Renal cortical epithelial cell (primary cell): Measurements from ENCODE around the gene SMARCA2. TPM values are rescaled to one million over a fixed set of nuclear protein-coding genes. Genes with fewer than 3 reads are reported as not detected.

Experiments used
- DNase-seq: peaks from one replicate; pipeline ENCODE4 v3.0.0-alpha.2; 2011; ENCODE audit warnings: low read depth
- total RNA-seq: library from RNA; depleted of rRNA; stranded (reverse); fragments of >200 nt; gene quantifications from 2 replicates; pipeline ENCODE4 v1.2.3, GENCODE V29; 2014

The SMARCA2 gene
- total RNA-seq, 1 donor from 2014 or later, result 186 TPM

DNA sequence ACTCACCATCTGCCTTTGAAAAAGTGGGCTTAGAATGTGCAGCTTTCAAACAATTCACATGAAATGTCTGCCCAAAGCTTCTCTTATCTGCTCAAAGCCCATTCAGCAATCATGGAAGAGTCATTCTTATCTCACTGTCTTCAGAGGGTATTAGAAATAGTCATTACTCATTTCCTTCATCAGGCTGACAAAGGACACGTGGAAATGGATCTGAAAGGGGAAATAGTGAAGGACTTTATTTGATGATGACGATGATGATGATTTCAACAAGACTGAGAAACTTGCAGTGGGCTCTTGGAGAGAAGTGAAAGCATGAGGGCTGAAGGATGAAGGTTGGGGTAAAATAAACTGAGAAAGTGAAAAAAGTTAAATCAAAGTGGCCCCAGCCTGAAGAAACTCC is 194.3 kb downstream of the SMARCA2 start:
- DNase-seq, result no peak

DNA sequence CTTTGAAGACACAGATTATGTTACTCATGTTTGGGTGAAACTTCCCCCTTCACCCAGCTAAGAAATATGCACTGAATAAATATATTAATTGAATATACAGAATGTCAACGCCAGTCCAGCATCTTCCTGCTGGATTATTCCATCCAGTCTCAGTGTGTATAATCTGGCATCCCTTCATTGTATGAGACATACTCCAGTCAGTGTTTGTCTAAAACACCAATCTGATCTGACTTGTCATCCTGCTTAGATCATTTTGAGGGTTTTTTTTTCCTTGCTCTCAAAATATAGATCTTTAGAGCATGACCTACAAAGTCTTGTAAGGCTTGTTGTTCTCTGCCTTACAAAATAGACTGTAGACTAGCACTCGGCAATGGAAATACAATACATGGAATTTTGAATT is 195.1 kb downstream of the SMARCA2 start:
- no peak for DNase-seq

DNA sequence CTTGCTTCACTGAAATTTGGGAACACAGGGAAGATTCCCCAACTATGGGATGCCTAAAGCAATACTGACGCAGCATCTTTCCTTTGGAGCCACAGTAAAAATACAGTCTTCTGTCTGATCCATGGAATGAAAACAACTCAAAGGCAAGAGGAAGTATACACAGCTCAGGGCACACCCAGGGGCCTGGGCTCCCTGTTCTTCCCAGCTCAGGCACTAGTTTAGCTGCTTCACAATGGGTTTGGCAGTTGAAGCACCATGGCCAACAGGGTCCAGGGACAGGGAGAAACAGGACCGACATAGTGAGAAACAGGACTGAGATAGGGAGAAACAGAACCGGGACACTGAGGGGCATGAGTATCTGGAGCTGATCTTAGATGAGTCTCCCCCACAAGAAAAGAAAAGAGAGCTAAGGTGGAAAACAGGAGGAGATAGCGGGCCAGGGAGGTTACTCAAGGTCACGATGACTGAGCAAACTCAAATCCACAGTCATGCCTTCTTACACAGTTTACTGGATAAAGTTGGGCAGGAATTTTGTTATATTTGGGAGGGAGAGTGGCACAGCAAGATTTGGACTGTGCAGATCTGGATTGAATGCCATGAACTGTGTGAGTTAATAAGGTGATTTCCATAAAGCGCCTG is 198.8 kb downstream of the SMARCA2 start:
- no peak for DNase-seq

DNA sequence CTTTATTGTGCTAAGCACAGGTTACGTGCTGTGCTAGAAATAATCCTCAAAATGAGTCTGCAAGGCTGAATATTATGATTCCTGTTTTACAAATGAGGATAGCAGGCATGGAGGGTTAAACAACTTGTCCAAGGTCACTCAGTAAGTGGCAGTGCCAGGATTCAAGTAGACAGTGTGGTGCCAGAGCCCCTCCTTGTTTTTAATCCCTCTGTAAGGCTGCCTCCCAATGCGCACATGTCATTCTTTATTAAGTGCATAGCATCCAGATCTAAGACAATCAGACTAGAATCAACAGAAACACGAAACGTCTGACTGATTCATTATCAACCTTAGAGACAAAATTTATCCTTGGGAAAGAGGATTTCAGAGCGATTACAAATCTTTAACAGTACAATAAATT is 199.6 kb downstream of the SMARCA2 start:
- no peak for DNase-seq

DNA sequence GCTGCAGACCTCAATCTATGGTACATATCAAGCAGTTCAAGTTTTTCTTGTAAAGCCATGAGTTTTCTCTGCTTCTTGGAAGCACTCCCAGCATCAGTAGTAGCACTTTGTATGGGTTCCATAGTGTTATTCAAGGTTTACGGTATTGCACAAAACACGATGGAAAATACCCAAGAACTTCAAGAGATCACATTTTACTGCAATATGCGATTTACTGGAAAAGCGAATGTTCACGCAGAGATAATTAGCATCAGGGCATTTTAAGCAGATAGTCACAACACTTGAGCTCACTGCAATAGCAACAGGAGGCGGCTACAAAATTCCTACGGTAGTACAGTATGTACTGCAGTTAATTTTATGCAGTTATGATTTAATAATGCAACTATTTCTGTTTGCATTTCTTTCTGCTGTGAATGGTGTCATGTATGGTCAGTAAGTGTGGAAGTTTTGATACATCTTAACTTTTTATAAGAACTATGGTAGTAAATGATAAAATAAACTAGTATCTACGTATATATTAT is 200.8 kb downstream of the SMARCA2 start:
- DNase-seq, result no peak

DNA sequence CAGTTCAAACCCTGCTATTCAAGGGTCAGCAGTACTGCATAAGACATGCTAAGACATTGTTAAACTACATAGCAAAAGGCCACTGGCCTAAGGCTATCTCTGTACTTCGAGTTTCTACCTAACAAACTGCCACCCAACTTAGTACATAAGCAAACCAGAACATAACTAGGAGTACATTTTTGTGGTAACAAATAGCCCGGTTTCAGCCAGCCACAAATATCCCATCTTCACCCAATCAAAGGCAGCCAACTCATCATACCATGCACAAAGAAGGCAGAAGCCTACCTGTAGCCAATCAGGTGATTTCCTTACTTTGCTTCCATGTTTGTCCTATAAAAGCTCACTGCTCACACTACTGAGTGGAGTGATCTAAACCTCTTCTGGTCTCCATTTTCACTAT is 201.4 kb downstream of the SMARCA2 start:
- DNase-seq, result peak; percentile 70

DNA sequence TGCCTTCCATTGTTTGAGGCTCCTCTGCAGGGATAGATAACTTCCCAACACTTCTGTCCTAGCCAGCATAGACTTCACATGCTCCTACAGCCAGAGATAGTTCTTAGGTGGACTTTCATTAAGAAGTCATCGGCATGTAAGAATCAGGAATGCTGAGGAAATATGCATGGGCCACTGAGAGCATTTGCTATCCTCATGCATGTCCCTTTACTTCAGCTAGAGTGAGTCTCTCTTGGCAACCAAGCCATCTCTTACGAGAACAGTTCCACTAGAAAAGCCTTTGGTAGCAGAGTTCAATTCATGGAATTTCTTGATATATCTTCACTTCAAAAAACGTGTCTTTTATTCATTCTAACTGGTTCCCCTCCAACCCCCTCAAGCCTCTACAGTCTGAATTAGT is 202.4 kb downstream of the SMARCA2 start:
- DNase-seq, result no peak

DNA sequence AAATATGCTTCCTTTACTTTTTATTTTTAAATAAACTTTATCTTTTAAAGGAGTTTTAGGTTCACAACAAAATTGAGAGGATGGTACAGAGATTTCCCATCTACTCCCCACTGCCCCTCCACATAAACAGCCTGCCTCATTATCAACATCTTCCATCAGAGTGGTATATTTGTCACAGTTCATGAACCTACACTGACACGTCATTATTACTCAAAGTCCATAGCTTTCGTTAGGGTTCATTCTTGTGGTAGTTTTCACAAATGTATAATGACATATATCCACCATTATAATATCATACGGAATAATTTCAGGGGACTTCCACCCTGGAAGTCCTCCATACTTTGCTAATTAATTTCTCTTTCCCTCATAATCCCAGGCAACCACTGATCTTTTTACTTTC is 204.9 kb downstream of the SMARCA2 start:
- no peak for DNase-seq

DNA sequence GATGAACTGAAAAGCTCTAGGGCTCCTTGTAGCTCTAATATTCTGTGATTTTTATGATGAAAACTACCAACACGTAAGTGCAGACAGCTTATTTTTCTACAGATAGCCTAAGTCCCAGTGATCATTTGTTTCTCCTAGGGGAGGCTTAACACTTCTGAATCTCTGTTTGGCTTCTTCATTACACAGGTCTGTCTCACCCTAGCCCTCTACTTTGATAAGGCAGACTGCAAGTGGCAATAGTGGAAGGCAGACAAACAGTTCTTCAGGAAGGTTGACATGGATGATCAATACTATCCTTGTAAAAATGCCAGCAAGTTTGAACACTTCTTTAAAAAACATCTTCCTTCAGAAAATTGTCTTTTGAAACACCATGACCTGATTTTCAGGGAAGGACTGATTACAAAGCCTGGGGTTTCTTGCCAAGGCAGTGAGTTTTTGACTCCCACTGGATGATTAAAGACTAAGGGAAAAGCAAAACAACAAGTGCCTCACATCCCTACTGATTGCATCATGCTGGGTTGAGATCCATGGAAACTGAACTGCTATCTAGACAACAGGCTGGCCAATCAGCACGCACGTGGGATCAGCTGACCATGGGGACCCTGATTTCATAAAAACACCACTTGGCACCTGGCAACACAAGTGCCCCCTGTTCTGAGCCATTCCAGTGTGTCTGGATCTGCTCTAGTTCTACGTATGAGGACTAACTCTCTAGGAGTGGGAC is 212.2 kb downstream of the SMARCA2 start:
- DNase-seq, result peak; percentile 60

DNA sequence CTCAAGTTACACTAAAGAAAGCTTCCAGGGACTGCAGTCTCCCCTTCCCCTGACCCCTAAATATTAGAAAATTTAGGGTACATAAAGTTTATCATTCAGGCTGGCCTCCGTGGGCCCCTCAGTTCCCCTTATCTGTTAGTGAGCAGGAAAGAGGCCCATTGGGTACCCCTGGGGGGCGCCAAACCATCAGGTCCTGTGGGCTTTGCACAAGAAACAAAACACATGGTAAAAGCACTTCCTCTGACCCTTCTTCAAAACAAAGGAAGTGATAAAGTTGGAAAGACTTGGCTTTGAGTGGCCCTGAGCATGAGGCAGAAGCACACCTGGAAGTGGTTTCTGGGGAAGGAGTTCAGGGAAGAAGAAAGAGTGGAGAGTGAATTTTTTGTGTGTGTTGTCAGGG is 213.0 kb downstream of the SMARCA2 start:
- DNase-seq, result no peak

DNA sequence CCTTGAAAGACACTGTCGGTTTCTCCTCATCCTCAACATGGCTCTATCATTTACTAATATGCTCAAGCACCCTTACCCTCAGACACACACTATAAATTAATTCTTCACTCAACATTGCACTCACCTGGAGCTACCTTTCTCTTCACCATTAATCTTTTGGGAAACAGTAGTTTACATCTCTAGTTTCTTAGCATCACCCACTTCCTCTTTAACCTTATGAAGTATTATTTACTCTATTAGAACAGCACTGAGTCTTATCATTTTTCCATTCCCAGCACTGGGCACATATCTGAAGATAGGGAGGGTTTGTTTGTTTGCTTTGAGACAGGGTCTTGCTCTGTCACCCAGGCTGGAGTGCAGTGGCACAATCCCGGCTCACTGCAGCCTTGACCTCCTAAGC is 213.5 kb downstream of the SMARCA2 start:
- DNase-seq, result no peak

DNA sequence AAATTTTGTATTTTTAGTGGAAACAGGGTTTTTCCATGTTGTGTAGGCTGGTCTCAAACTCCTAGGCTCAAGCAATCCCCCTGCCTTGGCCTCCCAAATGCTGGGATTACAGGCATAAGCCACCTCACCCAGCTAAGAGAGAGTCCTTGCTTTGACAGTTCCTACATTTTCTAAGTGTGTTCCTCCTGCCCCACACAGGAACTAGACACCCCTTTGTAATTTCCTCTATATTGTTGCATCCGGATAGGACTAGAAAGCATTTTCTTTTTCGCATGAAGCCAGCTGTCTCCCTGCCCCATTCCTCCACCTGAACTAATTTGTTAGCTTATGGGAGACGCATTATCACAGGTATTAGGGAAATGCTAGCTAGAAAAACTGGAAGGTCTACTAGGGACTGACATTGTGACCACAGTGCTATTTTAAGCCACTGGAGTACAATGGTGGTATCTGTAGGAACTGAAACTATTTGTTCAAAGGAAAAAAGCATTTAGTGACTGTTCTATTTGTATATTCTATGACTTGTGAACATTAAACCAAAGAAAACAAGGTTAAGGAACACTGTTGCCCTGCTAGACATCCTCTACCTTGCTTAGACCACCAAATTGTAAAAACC is 214.1 kb downstream of the SMARCA2 start:
- peak; percentile 50 for DNase-seq

DNA sequence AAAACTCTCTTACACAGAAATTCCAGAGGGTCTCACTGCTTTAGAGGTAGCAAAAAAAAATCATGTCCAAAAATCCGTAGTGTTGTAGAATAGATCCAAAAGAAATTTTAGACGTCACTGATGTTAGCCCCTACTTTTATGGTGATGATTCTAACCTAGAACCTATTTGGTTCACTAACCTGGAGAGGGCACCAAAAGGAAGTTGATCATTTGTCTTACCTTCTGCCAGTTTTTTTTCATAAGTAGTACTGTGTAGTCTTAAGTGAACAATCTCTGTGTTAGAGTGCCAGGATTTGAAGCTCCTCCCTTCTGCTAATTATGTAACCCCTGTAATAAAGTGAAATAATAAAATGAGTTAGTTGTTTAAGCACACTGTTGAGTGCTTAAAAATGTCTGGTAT is 215.2 kb downstream of the SMARCA2 start:
- peak; percentile 49 for DNase-seq

DNA sequence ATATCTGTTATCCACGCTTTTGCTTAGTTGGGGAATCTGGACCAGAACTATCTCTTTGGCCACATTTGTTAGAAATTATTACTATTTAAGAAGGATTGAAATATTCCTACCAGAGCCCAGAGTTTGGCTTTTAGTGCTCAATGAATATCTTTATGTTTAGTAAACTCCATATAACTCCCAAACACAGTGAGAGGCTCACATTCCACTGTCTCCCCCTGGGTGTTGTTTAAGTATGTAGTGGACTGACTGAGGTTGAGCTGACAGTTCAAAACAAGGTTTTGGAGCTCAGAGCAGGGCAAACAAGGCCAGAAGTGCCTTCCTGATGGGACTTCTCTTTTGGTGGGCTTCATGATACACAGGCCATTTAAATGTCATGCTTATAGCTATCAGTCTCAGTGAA is 216.0 kb downstream of the SMARCA2 start:
- DNase-seq, result no peak

DNA sequence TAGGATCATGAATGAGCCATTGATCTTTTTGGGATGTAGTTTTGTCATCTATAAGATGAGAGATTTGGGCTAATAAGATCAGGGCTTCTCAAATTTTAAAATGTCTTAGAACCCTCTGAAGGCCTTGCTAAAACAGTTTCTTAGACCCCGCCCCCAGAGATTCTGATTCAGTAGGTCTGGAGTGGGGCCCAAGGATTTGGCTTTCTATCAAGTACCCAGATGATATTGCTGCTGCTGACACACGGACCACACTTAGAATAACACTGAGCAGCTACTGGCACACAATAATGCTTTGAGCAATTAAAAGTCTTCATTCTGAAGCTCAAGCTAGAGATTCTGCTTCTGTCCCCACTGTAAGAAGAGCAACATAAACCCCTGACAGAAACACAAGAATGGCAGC is 216.7 kb downstream of the SMARCA2 start:
- DNase-seq, result no peak

DNA sequence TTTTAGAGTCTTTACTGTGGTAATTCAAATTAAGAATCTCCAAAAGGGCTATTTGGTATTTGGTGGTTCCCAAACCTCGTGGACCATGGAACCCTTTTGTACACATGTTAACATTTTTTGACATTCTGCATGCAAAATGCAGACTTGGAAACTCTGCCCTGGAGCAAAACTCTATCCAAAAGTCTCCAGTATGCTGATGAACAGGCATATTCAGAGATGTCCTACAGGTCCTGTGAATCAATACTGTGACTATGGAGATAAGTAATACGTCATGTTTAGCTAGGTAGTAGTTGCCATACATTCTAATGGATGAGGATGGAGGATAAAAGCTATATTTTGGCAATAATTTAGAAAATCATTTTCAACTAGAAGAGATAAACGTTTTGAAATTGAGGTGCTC is 218.1 kb downstream of the SMARCA2 start:
- DNase-seq, result no peak

DNA sequence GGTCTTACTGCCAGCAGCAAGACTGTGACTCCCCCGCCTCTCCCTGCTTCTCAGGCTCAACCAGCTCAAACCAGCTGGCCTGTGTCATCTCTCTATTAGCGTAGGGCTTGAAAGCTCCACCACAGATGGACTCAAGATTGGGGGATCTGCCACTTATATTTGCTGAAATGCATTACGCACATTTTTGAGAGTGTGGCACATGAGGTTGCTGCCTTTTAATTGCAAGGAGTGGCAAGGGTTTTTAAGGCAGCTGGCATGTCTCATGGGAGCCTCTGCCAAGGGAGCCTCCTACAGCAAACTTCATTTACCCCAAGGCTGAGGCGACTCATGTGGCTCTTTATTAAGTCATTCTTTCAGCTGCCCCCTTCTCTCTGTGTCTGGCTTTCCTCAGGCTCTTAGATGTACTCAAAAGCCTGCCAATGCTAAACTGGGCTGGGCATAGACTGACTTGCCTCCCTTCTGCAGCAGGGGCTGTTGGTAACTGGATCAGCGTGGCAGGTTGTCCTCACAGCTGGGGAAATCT is 219.3 kb downstream of the SMARCA2 start:
- DNase-seq, result peak; percentile 50

DNA sequence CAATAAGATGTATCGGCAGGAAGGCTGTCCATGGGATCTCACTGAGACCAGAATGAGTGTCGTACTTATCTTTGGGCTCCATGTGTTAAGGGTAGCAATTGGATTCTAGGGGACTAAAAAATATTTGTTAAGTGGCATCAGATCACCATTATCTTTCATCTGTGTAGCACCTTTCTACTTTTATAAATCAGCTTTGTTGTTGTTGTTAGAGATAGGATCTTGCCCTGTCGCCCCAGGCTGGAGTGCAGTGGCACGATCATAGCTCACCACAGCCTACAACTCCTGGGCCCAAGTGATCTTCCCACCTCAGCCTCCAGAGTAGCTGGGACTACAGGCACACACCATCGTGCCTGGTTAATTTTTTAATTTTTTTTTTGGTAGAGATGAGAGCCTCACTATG is 220.5 kb downstream of the SMARCA2 start:
- DNase-seq, result no peak

DNA sequence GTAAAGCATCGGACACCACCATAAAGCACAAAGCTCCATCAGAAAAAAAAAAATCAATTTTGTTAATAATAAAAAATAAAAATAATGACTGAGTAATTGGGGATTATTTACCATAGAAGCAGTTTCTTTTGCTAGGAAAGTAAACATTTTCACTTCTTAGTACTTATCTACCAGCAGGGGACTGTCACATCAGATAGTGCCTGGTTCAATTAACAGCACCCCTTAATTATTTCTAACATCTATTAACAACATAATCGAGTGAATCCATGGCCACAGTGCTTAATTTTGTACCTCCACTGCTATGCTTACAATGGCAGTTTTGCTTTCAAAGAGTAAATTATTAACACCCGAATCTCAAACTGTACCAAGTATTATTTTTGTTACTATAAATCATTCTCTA is 221.7 kb downstream of the SMARCA2 start:
- DNase-seq, result peak; percentile 40

DNA sequence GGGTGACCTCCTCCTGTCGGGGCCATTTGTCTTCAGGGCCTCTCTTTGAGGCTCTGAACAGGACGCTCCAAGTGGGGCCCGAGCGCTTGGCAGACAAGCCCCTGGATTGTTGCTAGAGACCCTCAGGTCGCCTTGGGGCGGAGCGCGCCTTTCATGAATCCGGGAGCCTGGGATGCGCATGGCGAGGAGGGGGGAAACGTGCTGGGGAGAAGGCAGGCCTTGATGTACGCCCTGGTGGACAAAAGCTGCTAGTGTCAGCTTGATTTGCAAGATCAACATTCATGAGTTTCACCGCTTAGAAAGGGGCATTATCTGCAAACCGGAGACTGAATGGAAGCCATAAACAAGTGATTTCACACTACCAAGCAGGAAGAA is 226.3 kb downstream of the SMARCA2 start:
- peak; percentile 77 for DNase-seq

DNA sequence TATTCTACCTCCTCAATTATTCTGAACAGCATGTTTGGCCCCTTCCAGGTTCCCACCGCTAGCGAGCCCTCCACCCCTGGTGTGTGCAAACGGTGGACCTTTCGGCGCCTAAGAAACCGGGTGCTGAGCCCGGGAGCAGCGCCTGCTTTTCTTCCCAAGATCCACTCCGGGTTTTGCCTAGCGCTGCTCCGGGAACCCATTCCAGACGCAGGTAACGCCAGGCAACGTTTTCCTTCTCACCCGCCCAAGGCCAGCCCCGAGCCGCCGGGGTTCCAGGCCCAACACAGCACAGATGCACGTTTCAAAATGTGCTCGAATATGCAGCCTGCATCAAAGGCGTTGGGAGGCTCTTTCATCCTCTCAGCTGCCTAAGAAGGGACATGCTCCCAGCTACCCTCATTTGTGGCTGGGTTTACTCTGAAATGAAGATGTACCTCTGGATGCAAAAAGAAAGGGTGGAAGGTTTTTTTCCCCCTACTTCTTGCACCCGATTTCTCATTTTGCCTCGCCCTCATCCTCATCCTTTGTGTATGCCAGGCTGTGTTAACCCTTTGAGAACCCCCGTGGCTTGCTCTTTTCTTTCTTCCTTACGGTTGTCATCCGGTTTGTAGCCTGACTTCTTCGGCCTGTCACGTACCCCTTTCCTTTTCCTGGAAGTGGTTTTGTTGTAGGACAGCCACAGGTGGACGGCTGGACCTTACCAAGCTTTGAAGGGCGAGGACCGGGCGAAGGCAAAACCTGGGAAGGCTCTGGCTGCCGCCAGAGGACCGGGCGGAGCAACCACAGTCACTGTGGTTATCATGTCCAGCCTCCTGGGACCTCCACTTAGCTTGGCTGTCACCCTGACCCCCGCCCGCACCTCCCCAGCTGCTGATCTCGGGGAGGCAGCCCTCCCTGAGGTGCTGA is 226.9 kb downstream of the SMARCA2 start:
- peak; percentile 54 for DNase-seq

DNA sequence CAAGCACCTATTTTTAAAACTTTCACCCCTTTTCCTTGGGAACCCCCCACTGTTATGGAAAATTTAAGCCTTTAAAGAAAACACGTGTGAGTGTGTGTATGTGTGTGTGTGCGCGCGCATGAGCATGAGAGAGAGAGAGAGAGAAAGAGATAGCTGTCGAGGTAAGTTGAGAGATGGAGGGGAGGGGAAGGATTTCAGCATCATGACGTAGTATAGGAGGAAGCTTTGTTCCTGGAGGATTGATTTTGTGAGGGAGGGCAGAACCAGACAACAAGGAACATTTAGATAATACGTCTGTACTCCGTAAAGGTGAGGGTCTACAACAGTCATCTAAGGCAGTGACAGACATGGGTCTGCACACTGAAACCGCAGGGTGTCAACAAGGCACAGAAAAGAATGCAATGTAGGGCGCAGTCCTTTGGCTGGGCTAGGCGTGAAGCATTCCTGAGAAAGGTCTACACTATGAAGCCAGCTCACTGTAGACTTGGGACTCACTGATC is 227.7 kb downstream of the SMARCA2 start:
- peak; percentile 10 for DNase-seq
